Islet of Langerhans (tissue), 1 donor: ENCODE measurements around the gene TRPM2.
"Not testable (repeated sequence)": the region's sequence is repeated elsewhere in the genome, so short reads cannot be mapped to it uniquely, and the experiment has no call there.

Experiments used
- FAIRE-seq: peaks from one replicate; lab custom pipeline; 2011; peaks lifted over from hg19 to GRCh38; lab: Jason Lieb, UNC

Gene TRPM2

GRCh38 chr21:44375281-44375651 is 21.8 kb downstream of the TRPM2 start:
- no peak for FAIRE-seq

DNA sequence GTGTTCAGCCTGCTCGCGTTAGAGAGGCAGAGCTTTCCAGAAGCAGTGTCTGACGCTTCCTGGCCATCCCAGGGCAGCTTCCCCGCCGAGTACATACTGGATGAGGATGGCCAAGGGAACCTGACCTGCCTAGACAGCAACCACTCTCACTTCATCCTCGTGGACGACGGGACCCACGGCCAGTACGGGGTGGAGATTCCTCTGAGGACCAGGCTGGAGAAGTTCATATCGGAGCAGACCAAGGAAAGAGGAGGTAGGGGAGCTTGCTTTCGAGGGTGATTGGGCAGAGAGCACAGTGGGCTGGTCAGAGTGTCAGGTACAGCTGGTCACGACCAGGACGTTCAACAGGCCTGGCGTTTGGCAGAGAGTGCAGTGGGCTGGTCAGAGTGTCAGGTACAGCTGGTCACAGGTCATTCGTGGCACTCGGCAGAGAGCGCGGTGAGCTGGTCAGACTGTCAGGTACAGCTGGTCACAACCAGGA is 22.4 kb downstream of the TRPM2 start:
- no peak for FAIRE-seq

GRCh38 chr21:44376606-44377005 is 23.2 kb downstream of the TRPM2 start:
- no peak for FAIRE-seq

DNA sequence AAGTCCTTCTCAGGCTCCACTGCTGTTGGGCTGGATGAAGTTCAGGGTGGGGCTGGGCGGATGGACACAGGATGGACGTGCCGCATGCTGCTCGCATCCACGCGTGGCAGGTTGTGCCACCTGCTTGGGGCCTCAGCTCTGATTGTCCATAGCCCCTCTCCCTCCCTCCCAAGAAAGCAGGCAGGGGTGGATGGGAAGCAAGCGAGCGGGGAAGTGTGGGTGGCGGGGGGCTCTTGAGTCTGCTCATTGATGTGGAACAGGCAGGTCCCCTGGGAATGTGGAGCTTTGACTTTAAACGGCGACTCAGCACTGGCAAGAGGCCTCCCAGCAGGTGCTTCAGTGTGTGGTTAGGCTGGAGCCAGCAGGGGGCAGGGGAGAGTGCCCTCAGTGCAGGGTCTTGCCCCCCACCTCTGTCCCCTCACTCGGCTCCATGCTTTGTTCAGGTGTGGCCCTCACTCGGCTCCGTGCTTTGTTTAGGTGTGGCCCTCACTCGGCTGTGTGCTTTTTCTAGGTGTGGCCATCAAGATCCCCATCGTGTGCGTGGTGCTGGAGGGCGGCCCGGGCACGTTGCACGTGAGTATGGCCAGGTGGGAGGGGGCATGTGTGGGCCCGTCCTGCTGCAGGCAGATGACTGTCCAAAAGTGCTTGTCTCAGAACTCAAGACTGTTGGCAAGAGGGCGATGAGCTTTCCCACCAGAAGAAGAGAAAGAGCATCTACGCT is 23.9 kb downstream of the TRPM2 start:
- no peak for FAIRE-seq

GRCh38 chr21:44377922-44378645 is 24.7 kb downstream of the TRPM2 start:
- no peak for FAIRE-seq

DNA sequence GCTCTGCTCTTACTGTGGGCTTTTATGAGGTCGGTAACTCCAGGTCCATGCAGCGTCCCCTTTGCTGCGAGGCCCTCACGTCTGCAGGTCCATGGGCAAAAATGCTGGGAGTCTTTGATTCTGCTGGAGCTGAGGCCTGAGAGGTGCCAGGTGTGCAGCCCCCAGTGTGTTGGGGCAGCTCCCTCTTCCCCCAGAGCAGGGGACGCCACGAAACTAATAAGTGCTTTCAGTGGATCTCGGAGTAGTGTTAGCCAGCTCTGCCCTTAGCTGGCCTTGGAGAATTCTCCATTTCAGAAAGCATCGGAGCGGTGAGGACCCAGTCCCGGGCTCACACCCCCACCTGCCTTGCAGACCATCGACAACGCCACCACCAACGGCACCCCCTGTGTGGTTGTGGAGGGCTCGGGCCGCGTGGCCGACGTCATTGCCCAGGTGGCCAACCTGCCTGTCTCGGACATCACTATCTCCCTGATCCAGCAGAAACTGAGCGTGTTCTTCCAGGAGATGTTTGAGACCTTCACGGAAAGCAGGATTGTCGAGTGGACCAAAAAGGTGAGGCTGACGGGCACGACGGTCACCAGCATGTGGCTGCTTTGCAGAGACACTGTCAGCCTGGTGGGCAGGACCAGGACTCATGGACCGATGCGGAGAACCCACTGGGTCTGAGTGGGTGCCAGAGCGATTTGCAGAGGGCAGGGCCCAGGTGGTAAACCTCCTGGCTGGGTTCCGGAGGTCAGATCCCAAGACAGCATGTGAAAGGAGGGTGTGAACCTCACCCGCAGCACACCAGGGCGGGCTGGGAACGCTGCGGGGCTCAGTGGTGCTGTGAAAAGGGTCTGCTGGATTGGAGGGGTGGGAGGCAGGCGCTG is 25.5 kb downstream of the TRPM2 start:
- FAIRE-seq: no peak

- FAIRE-seq: no peak
These were observed 26.1 kb downstream of the TRPM2 start for GRCh38 chr21:44379515-44379848.

DNA sequence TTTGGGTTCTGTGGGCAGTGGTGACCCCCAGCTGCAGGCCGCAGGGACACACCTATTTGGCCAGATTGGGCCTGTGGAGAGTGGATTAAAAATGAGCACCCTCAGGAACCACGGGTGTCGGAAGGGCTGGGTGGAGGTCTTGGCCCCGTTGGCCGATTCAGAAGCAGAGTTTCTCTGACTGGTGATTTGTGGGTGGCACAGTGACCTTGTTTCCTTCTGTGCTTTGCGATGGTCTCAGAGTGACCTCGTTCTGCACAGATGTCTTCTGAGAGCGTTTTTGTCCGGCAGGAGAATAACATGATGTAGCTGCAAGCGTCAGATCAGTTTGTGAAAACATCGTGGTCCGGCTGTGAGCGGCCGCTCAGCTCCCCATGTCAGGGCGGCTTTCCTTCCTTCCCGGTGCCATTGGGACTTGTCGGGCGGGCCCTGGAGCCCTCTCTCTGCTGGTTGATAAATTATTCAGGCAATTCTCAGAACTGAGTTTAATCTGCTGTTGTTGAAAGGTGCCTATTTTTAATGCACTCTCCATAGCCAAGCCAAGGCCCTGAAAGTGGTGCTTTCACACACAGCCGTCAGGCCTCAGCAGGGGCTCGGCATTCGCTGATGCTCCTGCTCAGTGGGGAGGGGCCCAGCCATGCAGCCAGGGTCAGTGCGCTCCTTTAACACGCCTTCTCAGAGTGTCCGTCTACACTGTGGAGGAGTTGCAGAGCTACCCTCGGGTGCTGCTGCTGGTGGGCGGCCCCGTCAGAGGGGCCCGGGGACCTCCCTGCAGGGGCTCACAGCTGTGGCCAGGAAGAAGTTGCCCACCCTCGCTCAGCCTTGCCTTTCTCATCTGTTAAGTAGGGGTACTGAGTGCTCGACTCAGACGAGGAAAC is 26.8 kb downstream of the TRPM2 start:
- no peak for FAIRE-seq

DNA sequence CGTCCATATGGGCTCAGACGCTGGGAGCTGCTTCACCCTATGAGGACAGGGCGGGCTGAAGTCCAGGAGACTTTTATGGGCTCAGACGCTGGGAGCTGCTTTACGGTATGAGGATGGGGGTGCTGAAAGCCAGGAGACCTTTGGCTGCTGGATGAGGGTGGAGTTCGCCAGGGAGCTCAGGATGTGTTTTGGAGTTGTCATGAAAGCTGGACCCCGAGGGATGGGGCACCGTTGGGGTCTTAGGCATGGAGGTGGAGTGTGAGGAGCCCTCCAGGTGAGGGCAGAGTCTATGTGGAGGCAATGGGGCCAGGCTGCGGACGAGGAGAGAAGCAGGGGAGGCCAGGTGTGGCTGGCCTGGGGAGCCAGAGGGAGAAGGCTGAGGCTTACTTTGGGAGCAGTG is 27.5 kb downstream of the TRPM2 start:
- FAIRE-seq: no peak

- FAIRE-seq: no peak
These were observed 28.5 kb downstream of the TRPM2 start for GRCh38 chr21:44381874-44382273.

GRCh38 chr21:44382536-44382935 is 29.1 kb downstream of the TRPM2 start:
- FAIRE-seq: no peak

DNA sequence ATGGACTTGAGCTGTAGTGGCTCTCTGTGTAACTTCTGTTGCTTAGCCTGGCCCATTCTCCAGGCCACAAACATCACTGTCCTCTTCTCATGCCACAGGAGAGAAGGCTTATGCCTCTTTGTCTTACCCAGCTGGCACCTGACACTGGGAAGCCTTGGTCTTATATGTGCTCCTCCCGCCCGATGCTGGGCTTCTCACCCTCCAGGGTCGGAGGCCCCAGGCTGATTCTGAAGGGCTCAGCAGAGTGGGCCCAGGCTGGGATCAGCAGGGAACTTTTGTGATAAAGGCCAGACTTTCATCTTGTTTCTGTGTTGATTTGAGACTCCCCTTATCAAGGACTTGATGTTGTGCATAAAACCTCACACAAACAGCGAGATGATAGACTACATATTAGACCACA is 29.8 kb downstream of the TRPM2 start:
- no peak for FAIRE-seq

DNA sequence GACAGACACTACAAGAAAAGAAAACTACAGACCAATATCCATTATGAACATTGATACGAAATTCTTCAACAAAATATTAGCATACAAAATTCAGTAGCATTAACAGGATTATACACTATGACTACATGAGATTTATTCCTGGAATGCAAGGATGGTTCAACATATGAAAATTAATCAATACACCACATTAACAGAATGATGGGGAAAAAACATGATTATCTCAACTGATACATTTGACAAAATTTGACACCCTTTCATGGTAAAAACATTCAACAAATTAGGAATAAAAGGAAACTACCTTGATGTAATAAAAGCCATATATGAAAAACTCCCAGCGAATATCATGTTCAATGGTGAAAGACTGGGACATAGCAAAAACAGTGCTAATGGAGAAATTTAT is 31.5 kb downstream of the TRPM2 start:
- FAIRE-seq: no peak

- no peak for FAIRE-seq
These were observed 35.9 kb downstream of the TRPM2 start for GRCh38 chr21:44389335-44389734.

DNA sequence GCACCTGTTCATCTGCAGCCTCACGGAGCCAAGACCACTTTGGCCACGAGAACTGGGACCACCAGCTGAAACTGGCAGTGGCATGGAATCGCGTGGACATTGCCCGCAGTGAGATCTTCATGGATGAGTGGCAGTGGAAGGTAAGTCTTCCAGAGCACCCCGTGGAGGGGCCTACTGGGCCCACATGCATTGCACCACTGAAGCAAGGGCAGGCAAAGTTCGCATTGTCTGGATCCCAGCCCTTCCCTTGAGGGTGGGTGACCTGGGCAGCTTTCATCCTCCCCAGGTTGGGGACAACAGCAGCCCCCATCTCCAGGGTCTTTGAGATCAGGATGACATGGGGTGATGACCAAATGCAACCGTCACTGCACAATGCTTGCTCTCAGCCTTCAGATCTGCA is 37.5 kb downstream of the TRPM2 start:
- FAIRE-seq: no peak

GRCh38 chr21:44391345-44392091 is 38.1 kb downstream of the TRPM2 start:
- FAIRE-seq: no peak

GRCh38 chr21:44392185-44392584 is 38.8 kb downstream of the TRPM2 start:
- FAIRE-seq: no peak

DNA sequence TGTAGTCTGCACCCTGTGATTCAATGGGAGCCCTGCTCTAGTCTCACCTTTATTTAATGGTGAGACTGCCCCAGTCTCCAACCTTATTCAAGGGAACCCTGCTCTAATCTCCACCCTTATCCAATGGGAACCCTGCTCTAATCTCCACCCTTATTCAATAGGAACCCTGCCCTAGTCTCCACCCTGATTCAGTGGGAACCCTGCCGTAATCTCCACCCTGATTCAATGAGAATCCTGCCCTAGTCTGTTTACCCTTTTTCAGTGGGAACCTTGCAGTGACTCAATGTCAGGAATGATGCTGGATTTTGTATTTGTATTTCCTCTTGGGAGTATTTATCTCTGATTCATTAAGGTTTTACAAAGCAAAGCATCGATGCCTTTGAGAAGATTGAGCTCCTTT is 39.5 kb downstream of the TRPM2 start:
- FAIRE-seq: no peak

DNA sequence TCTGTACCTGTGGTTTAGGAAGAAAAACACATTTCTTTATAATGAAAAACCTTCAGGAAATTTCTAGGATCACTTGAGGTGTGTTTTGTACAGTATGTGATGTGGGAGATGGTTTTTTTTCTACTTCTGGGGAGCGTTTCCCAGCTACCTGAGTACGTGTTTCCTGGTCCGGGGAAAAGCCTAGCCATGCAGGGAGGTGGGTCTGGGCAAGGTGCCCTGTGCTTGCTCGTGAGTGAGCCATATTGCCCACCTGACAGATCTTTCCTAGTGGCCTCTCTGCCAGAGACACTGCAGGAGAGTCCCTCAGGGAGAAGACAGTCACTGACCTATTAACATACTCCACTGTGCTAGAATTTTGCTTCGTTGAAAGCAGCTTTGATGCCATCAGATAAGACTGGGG is 41.3 kb downstream of the TRPM2 start:
- FAIRE-seq: no peak

- FAIRE-seq: no peak
These were observed 41.8 kb downstream of the TRPM2 start for GRCh38 chr21:44395260-44395659.

DNA sequence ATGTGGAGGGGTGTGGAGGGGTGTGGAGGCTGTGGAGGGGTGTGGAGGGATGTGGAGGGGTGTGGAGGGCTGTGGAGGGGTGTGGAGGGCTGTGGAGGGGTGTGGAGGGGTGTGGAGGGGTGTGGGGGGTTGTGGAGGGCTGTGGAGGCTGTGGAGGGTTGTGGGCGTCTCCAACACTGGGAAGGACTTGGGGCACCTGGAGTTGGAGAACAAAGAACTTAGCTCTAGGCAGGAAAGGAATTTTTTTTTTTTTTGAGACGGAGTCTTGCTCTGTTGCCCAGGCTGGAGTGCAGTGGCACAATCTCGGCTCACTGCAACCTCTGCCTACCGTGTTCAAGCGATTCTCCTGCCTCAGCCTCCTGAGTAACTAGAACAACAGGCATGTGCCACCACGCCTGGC is 43.4 kb downstream of the TRPM2 start:
- not testable (repeated sequence) for FAIRE-seq
